Heart right ventricle (tissue), 16 donors: ENCODE results near the gene AQP11. TPM values are rescaled to one million over a fixed set of nuclear protein-coding genes. Genes with fewer than 3 reads are reported as not detected.
"Not testable (repeated sequence)": the region's sequence is repeated elsewhere in the genome, so short reads cannot be mapped to it uniquely, and the experiment has no call there.

ENCODE experiments used
- ATAC-seq, 8 donors: fragments of 200-7000 bp; cut with Tn5 transposase; one replicate each; pipeline ENCODE4 v1.9.1; 2020; ENCODE audit warnings: mild to moderate bottlenecking in 8 of 8, moderate library complexity in 8 of 8, moderate number of reproducible peaks in 1 of 8
- DNase-seq, 2 donors: peaks; one replicate each; pipeline ENCODE4 v3.0.0-alpha.2; 2020
- H3K27ac ChIP-seq, 10 donors: fragments of 200-600 bp; sonication (generic) in 2 of 10; one replicate each; pipeline versions ENCODE4 v1.5.0 to v1.8.0; 2020 to 2022; ENCODE audit warnings: mild to moderate bottlenecking in 3 of 10
- H3K27me3 ChIP-seq, 7 donors: fragments of 200-600 bp; one replicate each; pipeline ENCODE4 v1.8.0; 2021 to 2022; ENCODE audit warnings: mild to moderate bottlenecking in 2 of 7
- H3K36me3 ChIP-seq, 9 donors: fragments of 200-600 bp; sonication (generic) in 1 of 9; one replicate each; pipeline versions ENCODE4 v1.5.0 to v1.8.0; 2020 to 2022; ENCODE audit warnings: mild to moderate bottlenecking in 2 of 9
- H3K4me1 ChIP-seq, 9 donors: fragments of 200-600 bp; sonication (generic) in 1 of 9; one replicate each; pipeline versions ENCODE4 v1.5.0 to v1.8.0; 2020 to 2022; ENCODE audit warnings: mild to moderate bottlenecking in 4 of 9
- H3K4me3 ChIP-seq, 10 donors: fragments of 200-600 bp; sonication (generic) in 2 of 10; one replicate each; pipeline versions ENCODE4 v1.5.0 to v1.8.0; 2020 to 2022; ENCODE audit warnings: mild to moderate bottlenecking in 7 of 10, moderate library complexity in 2 of 10
- H3K9me3 ChIP-seq, 11 donors: fragments of 200-600 bp in 10 of 11; sonication (generic) in 2 of 11; one replicate each; pipeline versions ENCODE4 v1.5.0 to v1.8.0; 2013 to 2022; ENCODE audit warnings: mild to moderate bottlenecking in 2 of 11, control low read depth in 1 of 11, moderate library complexity in 1 of 11
- WGBS, 2 donors: extraction: QIAGEN DNeasy Blood & Tissue Kit; methylation state at CpG; one replicate each; pipeline ENCODE4 v1.1.7; 2013; ENCODE audit warnings: inconsistent platforms in 1 of 2; 5-methylcytosine and 5-hydroxymethylcytosine counted together
- intact Hi-C, 10 donors: fragments of 100-400 bp; cut with DNase I; formaldehyde crosslinking; loops; one replicate each; pipeline versions ENCODE4 v1.11.1 to v1.14.2; 2022
- polyA plus RNA-seq, 2 donors: library from polyadenylated mRNA; stranded (reverse); fragments of 200-250 nt; gene quantifications; one replicate each; pipeline ENCODE4 v1.2.3, GENCODE V29; 2013
- total RNA-seq, 10 donors: library from RNA; stranded (reverse); fragmentation: NEBNext Ultra II Directional in 3 of 10; extraction: Animal tissue kit (Norgen Biotek cat#: 25700) in 3 of 10; gene quantifications; one replicate each; pipeline versions ENCODE4 v1.2.1 to v1.2.4, GENCODE V29; 2021 to 2023
- TF ChIP-seq, protein P1 (sequence below), 9 donors: fragments of 200-600 bp; sonication (generic) in 2 of 9; IDR thresholded peaks; one replicate each; pipeline versions ENCODE4 v1.5.0 to v1.8.0; 2021 to 2022; ENCODE audit warnings: antibody characterized with exemption in 9 of 9, mild to moderate bottlenecking in 5 of 9, moderate library complexity in 1 of 9
- donor health status: Arrhythmogenic right ventricular cardiomyopathy.
- donor health status: ischemic (EF 13 %, LVEDD 7.1; RV severe dilation, severe dysfunction).
- donor health status: healthy with polysubstance abuse.
- donor health status: DM: no; HTN: yes; CAD: no.
- donor health status: DM: no; HTN: no; CAD: no.
- donor health status: ischemic (EF 25% LVEDD 6.9; RV normal size, moderate dysfunction).
- donor health status: ischemic (EF 25% LVEDD 5.7; RV mildly dilated, moderate dysfunction).
- donor health status: healthy.
- donor health status: DM: yes; HTN: yes; CAD: no.
- donor health status: Ischemic cardiomyopathy.
- donor health status: ischemic (EF 35%, LVEDD 5.7; RV mildly dilated, moderate dysfunction).
- donor health status: nonischemic (EF 11% LVEDD 7.7; RV severe dilation, severe dysfunction).
- donor health status: DM: yes; HTN: yes; CAD: no.
- donor health status: PGD.
- donor health status: ischemic (EF 29% LVEDD 5.4; RV normal size, mild dysfunction).
- donor health status: nonischemic (EF 23%, LVEDD 6.1; RV moderate dilation, normal function).

The AQP11 gene
- total and polyA plus RNA-seq, 12 donors, result 0.22 to 2.1 (median 0.82) TPM

GRCh38 chr11:77568306-77568705 is 21.4 kb upstream of the AQP11 start:
- DNase-seq (no peak), ATAC-seq (no peak)
- Histone ChIP-seq H3K4me1 (no peaks in the 10 kb centered on the region), H3K36me3 (no peaks in the 10 kb centered on the region), H3K27ac (no peak overlapping the region), H3K9me3 (peaks cover 0 to 5% (median 0%) of the 10 kb centered on the region in 11 donors), H3K27me3 (peaks cover 0 to 8% (median 0%) of the 10 kb centered on the region in 7 donors), H3K4me3 (no peak overlapping the region)
- intact Hi-C loops, result no loop called here
- TF ChIP-seq, protein P1, sequence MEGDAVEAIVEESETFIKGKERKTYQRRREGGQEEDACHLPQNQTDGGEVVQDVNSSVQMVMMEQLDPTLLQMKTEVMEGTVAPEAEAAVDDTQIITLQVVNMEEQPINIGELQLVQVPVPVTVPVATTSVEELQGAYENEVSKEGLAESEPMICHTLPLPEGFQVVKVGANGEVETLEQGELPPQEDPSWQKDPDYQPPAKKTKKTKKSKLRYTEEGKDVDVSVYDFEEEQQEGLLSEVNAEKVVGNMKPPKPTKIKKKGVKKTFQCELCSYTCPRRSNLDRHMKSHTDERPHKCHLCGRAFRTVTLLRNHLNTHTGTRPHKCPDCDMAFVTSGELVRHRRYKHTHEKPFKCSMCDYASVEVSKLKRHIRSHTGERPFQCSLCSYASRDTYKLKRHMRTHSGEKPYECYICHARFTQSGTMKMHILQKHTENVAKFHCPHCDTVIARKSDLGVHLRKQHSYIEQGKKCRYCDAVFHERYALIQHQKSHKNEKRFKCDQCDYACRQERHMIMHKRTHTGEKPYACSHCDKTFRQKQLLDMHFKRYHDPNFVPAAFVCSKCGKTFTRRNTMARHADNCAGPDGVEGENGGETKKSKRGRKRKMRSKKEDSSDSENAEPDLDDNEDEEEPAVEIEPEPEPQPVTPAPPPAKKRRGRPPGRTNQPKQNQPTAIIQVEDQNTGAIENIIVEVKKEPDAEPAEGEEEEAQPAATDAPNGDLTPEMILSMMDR (IDR thresholded peaks at IDR 0.05), result no peak
- whole genome bisulfite sequencing, 2 donors, result 91 to 92% methylated on average over 4 of the region's 4 CpGs

DNA sequence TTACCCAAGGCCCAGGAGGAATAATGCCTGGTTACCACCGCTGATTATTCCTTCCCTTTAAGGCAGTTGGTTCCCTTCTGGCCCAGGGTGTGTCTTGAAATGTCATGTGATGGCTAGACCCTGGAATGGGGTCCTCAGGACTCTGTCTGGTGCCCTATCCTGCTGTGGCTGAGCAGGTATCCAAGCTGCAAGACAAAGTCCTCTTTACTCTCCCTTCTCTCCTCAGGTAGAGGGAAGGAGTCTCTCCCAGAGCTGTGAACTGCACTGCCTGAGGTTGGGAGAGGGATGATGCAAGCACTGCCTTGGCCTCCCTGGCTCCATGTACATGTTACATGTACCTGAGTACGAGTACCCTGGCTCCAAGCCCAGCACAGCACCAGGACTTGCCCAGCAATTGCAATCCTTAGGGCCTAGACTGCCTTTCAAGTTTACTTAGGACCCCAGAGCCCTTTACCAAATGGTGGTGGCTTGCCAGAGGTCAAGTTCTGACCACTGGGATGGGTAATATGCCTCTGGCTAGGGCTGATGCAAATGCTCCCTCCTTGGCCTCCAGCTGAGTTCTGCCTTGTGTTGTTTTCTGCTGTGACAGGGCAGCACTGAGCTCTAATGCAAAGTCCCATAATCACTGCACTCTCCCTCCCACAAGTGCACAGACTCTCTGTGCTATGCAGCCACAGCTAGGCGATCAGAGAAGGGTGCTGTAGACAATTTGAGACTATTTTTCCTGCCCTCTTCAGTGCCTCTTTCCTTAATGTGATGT is 20.7 kb upstream of the AQP11 start:
- intact Hi-C loops, result no loop called here

DNA sequence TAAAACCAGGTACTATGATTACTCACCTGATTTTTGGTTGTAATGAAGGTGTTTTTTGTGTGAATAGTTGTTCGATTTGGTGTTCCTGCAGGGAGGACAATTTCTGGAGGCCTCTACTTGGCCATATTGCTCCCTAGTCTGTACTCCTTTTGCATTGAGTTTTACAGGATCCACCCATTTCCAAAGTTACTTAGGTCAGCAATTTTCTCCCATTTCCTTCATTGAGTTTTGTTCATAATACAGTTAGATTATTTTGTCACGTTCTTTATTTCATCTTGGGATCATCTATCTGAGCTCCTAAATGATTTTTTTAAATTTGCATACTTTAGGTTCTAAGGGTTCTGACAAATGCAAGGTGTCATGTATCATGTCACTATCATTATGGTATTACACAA is 20.1 kb upstream of the AQP11 start:
- H3K36me3 ChIP-seq, result no peaks in the 10 kb centered on the region
- no peak overlapping the region for H3K27ac ChIP-seq
- no peak overlapping the region for H3K4me3 ChIP-seq
- H3K4me1 ChIP-seq, result no peaks in the 10 kb centered on the region
- TF ChIP-seq, protein P1 (IDR thresholded peaks at IDR 0.05), result no peak
- intact Hi-C loops, result no loop called here
- H3K27me3 ChIP-seq, result peaks cover 0 to 8% (median 0%) of the 10 kb centered on the region in 7 donors
- H3K9me3 ChIP-seq, result no peaks in the 10 kb centered on the region
- DNase-seq (no peak), ATAC-seq (no peak)
- 83 to 88% methylated on average over 2 of the region's 2 CpGs for WGBS, 2 donors

More for the DNA sequence above, 20.7 kb upstream of the AQP11 start:
- Histone ChIP-seq H3K27me3 (peaks cover 0 to 8% (median 0%) of the 10 kb centered on the region in 7 donors), H3K9me3 (no peaks in the 10 kb centered on the region), H3K4me3 (no peak overlapping the region), H3K36me3 (no peaks in the 10 kb centered on the region), H3K27ac (no peak overlapping the region), H3K4me1 (no peaks in the 10 kb centered on the region)
- ATAC-seq (no peak), DNase-seq (no peak)
- TF ChIP-seq, protein P1 (IDR thresholded peaks at IDR 0.05), result no peak
- WGBS, 2 donors, result 78 to 82% methylated on average over 3 of the region's 3 CpGs

- ATAC-seq, H3K36me3 ChIP-seq, H3K9me3 ChIP-seq, H3K27ac ChIP-seq, H3K27me3 ChIP-seq, H3K4me3 ChIP-seq, H3K4me1 ChIP-seq, intact Hi-C loops, DNase-seq: not testable (repeated sequence)
- WGBS, 2 donors, result 5 to 10% methylated on average over 1 of the region's 1 CpG
Measured at GRCh38 chr11:77570896-77571295, 18.9 kb upstream of the AQP11 start.

DNA sequence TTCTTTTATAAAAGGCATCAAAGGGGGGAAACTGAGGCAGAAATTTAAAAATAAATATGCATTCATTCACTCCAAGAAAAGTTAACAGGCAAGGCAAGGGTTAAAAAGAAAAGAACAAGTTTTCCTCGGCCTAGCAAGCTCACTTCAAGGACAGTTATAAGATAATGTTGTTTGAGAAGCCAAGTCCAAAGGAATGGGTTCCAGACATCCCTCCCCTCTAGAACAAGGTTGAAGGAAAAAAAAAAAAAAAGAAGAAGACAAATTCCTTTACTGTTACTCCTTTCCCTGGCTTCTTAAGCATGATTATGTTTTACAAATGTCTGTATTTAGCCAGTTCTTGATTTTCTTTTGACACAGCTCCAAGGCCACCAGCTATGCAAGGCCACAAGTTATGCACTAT is 14.3 kb upstream of the AQP11 start:
- H3K4me3 ChIP-seq, intact Hi-C loops, H3K4me1 ChIP-seq, H3K36me3 ChIP-seq, H3K9me3 ChIP-seq, DNase-seq, H3K27me3 ChIP-seq, H3K27ac ChIP-seq, ATAC-seq: not testable (repeated sequence)
- WGBS, 2 donors, result 8 to 10% methylated on average over 1 of the region's 1 CpG
